GM19468 (cell line): ENCODE results near the gene HSPA2.
A peak's percentile ranks its signal among the peaks of the same experiment; 100 is the strongest.
"Not testable (repeated sequence)": the region's sequence is repeated elsewhere in the genome, so short reads cannot be mapped to it uniquely, and the experiment has no call there.

Experiments used
- ATAC-seq: cut with Tn5 transposase; IDR thresholded peaks from one replicate; pipeline ENCODE4 v1.9.1; 2021; ENCODE audit warnings: mild to moderate bottlenecking, moderate library complexity, moderate number of reproducible peaks; ENCODE audit not compliant: unreplicated experiment; ENCODE audit errors: extremely low read depth

HSPA2 gene

DNA sequence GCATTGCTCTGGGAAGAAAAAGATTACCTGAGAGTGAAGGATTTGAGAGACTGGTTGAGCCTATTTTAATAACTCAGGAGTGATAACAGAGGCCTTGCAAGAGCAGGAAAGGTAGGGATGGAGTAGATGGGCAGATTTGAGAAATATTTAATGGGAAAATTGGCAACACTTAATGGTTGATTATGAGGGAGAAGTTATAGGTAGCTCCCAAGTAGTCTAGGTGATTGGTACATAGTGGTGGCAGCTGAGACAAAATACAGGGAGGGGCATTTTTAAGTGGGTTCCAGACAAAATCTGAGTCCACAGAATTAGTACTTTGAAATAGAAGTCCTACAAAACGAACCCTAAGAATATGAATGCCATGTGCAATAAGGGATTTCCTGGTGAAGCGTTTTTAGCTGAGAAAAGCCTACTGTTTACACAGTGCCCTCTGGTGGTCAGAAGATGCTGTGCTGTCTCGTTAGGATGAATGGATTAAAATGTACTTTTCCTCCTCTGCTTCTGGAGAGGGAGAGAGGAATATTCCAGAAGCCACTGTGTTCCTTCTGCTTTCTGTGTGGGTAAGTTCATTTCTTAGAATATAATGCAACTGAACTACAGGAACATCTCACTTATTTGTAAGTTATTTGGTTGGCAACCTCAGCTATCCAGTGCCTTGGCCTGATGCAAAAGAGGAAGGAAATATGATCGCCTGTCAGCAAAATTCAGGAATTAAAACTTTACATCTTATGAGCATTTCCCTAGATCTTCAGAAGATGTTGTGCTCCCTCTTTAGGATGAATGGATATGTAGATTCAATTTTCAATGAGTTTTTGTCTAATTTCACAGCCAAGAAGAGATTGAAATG lies 29.5 kb upstream of the HSPA2 start:
- ATAC-seq, result no peak

DNA sequence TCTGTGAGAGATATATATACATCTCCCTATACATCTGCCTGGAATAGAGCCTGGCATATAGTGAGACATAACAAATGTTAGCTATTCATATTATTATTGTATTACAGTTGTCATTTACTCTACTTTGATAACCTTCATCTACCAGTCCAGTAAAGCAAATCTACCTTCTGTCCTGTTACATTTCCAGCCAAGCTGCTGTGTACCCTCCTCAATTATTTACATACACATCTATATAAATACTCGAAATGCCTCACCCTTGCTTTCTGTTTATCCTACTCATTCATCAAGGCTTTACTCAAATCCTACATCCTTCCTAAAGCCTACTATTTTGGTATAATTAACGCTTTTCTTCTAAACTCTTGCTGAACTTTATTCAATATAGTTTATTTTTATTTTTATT lies 27.3 kb upstream of the HSPA2 start:
- ATAC-seq, result no peak

DNA sequence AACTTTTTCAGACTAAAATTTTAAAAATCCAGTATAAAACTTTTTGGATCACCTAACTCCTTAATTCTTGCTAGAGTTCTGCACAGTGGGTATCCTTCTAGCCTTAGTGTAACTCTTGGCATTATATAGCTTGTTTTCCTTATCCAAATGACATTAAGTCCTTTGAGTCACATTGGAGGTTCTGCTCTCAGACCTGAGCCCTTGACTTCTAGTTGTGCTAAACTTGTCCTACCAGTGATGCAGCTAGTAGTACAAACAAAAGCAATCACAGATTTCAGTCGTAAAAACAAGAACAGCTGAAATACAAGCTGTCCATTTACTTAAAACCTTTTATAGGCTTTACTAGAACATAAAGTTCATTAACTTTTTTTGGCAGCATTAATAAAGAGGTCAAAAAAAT lies 25.5 kb upstream of the HSPA2 start:
- no peak for ATAC-seq

DNA sequence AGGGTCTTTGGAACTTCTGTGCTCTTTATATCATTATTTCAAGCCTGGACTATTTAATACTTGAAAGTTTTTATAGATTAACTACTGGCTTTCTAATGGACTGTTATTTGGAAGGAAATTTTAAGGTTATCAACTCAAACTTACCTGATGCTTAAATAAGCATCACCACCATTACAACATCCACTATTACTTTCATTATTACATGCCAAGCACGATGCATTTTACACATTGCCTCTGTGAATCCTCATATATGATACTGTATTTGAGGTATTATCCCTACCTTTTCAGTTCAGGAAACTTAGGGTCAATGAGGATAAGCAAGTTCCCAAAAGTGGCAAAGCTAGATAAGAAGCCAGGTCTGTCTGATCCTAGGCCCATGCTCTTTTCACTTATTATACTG lies 23.6 kb upstream of the HSPA2 start:
- no peak for ATAC-seq

DNA sequence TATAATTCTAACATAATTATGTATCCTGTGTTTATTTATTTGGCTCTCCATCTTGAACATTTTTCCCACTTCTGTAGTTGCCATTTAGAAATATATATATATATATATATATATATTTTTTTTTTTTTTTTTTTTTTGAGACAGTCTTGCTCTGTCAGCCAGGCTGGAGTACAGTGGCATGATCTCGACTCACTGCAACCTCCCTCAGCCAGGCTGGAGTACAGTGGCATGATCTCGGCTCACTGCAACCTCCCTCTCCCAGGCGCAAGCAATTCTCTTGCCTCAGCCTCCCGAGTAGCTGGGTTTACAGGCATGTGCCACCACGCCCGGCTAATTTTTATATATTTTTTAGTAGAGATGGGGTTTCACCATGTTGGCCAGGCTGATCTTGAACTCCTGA lies 22.9 kb upstream of the HSPA2 start:
- not testable (repeated sequence) for ATAC-seq

DNA sequence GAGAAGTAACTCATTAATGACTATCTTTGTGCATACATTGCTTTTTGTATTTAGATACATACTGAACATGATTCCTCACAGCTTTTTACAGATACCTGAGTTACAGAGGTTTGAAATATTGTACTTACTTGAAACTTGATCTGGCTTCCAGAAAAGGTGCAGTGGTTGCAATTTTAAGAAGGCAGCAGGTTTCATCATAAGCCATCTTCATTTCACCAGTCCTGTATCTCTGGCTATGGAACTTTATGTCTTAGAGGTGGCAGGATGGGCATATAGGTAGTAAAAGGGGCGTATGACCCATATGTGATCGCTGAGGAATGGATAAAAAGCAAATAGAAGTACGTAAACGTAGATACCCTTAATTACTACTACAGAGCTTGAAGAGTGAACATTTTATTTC lies 22.3 kb upstream of the HSPA2 start:
- no peak for ATAC-seq

DNA sequence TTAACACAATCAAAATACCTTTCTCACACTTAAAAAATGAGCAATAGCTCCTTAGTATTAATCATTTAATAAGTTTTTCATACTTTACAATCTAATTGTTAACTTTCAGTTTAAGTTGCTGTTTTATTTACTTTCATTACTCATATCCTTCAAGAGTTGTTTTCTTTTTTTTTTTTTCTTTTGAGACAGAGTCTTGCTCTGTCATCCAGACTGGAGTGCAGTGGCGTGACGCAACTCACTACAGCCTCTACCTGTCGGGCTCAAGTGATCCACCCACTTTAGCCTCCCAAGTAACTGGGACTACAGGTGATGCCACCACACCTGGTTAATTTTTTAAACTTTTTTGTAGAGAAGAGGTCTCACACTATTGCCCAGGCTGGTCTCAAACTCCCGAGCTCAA lies 19.8 kb upstream of the HSPA2 start:
- no peak for ATAC-seq

DNA sequence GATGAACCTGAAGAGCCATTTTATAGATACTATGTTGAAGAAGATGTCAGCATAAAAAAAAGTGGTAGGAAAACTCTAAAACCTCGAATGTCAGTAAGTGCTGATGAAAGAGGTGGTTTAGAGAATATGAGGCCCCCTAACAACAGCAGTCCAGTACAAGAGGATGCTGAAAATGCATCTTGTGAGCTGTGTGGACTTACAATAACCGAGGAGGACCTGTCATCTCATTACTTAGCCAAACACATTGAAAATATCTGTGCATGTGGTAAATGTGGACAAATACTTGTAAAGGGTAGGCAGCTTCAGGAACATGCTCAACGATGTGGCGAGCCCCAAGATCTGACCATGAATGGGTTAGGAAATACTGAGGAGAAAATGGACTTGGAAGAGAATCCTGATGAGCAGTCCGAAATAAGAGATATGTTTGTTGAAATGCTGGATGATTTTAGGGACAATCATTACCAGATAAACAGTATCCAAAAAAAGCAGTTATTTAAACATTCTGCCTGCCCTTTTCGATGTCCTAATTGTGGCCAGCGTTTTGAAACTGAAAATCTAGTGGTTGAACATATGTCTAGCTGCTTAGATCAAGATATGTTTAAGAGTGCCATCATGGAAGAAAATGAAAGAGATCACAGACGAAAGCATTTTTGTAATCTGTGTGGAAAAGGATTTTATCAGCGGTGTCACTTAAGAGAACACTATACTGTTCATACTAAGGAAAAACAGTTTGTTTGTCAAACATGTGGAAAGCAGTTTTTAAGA lies 17.8 kb upstream of the HSPA2 start:
- no peak for ATAC-seq

DNA sequence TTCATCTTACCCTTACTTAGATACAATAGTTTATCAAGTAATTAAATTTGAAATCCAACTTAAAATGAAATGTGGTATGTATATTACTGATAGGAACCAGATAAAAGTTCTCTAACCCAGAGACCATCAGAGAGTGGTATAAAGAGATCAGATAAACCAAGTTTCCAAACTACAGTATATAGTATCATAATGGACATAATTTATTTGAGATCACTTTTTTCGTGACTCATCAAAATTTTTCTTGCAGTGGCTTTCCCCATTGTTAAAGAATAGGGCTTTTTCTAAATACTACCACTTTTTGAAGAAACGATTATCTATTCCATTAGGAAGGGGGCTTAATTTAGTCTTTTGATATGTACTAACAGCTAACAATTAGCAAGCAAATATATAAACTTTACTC lies 15.2 kb upstream of the HSPA2 start:
- no peak for ATAC-seq

DNA sequence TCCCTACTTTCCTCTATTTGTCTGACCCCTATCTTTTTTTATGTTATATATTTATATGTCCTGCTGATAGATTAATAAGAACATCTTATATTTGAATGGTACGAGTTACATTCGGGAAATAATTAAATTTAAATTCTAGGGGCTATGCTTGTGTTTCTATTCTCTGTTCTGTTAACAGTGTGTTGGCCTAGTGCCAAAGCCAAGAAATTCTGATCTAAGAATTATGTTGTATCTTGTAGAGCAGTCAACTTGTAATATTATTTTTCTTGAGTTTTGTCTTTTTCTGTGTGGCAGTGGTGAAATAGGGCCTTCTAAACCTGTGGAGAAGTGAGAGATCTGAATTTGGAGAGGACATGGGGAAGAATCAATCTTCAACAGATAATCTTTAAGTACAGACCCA lies 9.0 kb upstream of the HSPA2 start:
- ATAC-seq, result no peak

DNA sequence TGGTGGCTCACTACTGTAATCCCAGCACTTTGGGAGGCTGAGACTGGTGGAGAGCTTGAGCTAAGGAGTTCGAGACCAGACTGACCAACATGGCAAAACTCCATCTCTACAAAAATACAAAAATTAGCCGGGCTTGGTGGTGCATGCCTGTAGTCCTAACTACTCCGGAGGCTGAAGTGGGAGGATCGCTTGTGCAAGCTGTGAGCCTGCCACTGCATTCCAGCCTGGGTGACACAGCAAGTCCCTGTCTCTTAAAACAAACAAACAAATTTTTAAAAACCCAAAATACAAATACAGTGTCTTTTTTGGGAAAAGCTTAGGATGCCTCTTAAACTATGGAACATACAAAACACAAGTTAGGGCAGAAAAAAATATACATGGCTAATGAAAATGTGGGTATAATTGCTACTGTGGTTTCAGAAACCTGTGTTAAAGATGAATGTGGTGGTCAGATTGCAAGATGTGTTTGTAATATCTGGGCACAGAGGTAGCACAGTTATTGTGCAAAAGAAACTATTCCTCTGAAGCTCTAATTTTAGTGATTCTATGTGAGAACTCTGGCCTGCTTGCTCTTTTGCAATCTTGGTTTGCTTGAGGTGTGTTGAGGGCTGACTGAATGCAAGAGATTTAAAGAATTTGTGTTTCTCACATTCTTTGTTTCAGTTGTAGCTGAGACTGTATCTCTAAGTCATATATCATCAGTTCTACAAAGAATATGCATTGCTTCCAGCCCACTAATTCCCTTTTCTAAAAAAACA lies 3.9 kb upstream of the HSPA2 start:
- no peak for ATAC-seq

DNA sequence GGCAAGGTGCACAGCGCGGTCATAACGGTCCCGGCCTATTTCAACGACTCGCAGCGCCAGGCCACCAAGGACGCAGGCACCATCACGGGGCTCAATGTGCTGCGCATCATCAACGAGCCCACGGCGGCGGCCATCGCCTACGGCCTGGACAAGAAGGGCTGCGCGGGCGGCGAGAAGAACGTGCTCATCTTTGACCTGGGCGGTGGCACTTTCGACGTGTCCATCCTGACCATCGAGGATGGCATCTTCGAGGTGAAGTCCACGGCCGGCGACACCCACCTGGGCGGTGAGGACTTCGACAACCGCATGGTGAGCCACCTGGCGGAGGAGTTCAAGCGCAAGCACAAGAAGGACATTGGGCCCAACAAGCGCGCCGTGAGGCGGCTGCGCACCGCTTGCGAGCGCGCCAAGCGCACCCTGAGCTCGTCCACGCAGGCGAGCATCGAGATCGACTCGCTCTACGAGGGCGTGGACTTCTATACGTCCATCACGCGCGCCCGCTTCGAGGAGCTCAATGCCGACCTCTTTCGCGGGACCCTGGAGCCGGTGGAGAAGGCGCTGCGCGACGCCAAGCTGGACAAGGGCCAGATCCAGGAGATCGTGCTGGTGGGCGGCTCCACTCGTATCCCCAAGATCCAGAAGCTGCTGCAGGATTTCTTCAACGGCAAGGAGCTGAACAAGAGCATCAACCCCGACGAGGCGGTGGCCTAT lies 875 bp downstream of the HSPA2 start:
- ATAC-seq, result no peak

DNA sequence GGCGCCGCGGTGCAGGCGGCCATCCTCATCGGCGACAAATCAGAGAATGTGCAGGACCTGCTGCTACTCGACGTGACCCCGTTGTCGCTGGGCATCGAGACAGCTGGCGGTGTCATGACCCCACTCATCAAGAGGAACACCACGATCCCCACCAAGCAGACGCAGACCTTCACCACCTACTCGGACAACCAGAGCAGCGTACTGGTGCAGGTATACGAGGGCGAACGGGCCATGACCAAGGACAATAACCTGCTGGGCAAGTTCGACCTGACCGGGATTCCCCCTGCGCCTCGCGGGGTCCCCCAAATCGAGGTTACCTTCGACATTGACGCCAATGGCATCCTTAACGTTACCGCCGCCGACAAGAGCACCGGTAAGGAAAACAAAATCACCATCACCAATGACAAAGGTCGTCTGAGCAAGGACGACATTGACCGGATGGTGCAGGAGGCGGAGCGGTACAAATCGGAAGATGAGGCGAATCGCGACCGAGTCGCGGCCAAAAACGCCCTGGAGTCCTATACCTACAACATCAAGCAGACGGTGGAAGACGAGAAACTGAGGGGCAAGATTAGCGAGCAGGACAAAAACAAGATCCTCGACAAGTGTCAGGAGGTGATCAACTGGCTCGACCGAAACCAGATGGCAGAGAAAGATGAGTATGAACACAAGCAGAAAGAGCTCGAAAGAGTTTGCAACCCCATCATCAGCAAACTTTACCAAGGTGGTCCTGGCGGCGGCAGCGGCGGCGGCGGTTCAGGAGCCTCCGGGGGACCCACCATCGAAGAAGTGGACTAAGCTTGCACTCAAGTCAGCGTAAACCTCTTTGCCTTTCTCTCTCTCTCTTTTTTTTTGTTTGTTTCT lies 1.7 kb downstream of the HSPA2 start:
- ATAC-seq, result no peak

DNA sequence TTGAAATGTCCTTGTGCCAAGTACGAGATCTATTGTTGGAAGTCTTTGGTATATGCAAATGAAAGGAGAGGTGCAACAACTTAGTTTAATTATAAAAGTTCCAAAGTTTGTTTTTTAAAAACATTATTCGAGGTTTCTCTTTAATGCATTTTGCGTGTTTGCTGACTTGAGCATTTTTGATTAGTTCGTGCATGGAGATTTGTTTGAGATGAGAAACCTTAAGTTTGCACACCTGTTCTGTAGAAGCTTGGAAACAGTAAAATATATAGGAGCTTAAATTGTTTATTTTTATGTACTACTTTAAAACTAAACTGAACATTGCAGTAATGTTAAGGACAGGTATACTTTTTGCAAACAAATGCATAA lies 2.3 kb downstream of the HSPA2 start:
- ATAC-seq, result no peak

DNA sequence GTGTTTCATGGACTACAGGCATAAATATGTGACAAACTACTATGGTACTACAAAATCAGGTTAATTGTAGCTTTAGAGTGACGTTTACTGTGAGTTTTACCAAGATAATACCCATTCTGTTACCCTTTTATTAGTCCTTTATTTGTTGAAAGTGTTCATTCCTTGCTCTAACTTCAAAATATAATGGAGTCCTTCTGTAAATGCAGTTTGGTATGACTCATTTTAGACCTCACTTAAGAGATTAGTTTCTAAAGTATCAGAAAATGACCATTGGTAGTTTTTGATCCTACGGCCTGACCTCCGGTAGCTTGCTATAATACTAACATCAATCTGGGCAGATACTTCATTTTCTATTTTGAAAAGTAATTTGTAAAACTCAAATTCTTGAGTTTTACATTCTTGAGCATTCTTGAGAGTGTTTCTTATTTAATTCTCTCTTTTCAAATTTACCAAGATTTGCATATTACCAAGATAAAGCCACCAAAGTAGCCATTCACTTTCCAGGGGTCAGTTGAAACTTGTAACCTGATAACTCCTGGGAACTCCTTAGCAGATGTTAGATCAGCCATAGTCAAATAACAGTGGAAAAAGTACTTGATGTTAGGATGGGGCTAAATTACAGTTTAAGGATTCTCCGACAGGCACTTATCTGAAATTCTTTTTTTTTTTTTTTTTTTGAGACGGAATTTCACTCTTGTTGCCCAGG lies 4.2 kb downstream of the HSPA2 start:
- ATAC-seq, result no peak

DNA sequence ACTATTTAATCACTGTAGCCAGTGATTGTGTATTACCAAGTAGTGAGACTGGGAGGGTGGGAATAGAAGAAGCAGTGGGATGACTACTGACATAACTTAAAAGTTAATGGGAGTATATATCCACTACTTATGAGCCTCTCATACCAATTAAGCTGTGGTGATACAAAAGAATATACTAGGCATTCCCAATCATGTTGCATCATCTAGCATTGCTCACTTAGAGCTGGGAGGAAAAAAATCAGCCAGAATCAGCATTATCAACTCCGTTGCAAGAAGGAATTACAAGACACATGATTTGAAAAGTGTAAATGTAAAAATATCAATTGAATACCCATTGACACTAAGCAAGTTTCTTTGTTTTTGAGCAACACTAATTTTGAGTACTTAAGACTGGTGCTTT lies 8.5 kb downstream of the HSPA2 start:
- no peak for ATAC-seq

DNA sequence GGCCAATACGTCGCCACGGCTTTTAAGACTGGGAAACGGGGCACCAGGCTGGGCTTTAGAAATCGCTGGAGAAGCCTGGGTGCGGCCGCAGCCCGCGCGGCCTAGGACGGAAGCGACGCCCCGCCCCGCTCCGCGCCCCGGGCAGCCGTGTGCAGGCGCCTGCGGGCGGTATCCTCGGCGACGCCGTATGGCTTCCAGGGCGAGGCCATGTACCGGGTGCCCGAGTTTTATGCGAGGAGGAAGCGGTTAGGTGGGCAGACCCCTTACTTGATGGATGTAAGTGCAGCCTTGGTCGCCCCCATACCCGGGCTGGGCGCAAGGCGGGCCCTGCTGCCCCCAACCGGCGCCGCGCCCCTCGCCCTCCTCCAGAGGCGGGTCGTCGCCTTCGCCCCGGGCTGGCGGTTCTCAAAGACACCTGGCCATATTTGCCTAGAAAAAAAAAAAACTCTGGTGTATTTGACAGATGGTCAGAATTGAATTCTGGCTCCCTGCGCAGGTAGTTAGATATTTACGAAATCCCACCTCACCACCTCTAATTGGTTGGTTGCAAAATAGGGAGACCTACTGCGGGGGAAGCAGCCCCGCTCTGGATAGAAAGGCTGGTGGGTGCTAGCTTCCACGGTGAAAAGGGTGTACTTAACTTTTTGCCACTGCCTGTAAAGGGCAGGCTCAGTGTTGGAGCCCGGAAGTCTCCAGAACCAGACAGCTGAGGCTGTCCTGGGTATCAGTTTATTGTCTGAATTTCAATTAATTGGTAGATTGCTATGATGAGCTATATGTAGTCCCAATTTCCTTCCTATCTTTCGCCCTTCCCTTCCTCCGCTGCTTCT lies 9.5 kb downstream of the HSPA2 start, which contains the start of gene PPP1R36:
PPP1R36 (plus strand) TSS at position 171 of the 830 bp plus-strand sequence; CDS start at position 208, 37 bp downstream.
- ATAC-seq, result peak; percentile 19
